GM12878 (cell line): ENCODE results near the gene MYBPC2. TPM values are rescaled to one million over a fixed set of nuclear protein-coding genes. Genes with fewer than 3 reads are reported as not detected.
A peak's percentile ranks its signal among the peaks of the same experiment; 100 is the strongest.

ENCODE experiments used
- ATAC-seq: fragments of 200-7000 bp; cut with Tn5 transposase; 3 replicates; pipeline ENCODE4 v1.9.1; 2020; ENCODE audit warnings: mild to moderate bottlenecking, moderate library complexity
- BruUV-seq: library from RNA; stranded (reverse); fragments of 400-500 nt; replicated peaks from 2 replicates; lab custom pipeline; 2021; lab: Mats Ljungman, UMichigan
- CTCF ChIA-PET: fragments of 300-600 bp; sonication (Branson Sonifier 250); formaldehyde crosslinking; extraction: SDS; loops from one replicate; lab custom pipeline; 2021; ENCODE audit warnings: inconsistent platforms; lab: Yijun Ruan, JAX
- POLR2A ChIA-PET: fragments of 350-600 bp; formaldehyde crosslinking; extraction: SDS; loops from one replicate; lab custom pipeline; 2021; ENCODE audit warnings: inconsistent platforms; lab: Charles Lee
- RAD21 ChIA-PET: fragments of 300-600 bp; sonication (Branson Sonifier 250); formaldehyde crosslinking; loops from one replicate; lab custom pipeline; 2023; ENCODE audit warnings: antibody characterized with exemption; ENCODE audit not compliant: unreplicated experiment; lab: Charles Lee
- SMC1A ChIA-PET: fragments of 300-600 bp; sonication (Branson Sonifier 250); formaldehyde crosslinking; loops from one replicate; lab custom pipeline; 2023; ENCODE audit not compliant: unreplicated experiment, uncharacterized antibody; lab: Charles Lee
- DNase-seq: peaks from one replicate; pipeline ENCODE4 v3.0.0-alpha.2; 2011; ENCODE audit warnings: low read depth, low spot score
- FAIRE-seq: peaks from 3 replicates; lab custom pipeline; 2011; peaks lifted over from hg19 to GRCh38; lab: Jason Lieb, UNC
- H2AFZ ChIP-seq: 2 replicates; pipeline ENCODE4 v1.6.0; 2011; ENCODE audit warnings: low read depth, low read length, control low read depth; ENCODE audit not compliant: control insufficient read depth
- H3K27ac ChIP-seq: 2 replicates; pipeline ENCODE4 v1.5.1; 2011; ENCODE audit warnings: control low read depth; ENCODE audit not compliant: control insufficient read depth, insufficient read depth
- H3K27me3 ChIP-seq, 2 experiments: replicated peaks in 1 of 2; 2 replicates each; pipeline versions ENCODE4 v1.6.0 to v1.6.1; 2011; ENCODE audit warnings: low read length in 1 of 2; ENCODE audit not compliant: control insufficient read depth in 2 of 2, insufficient read depth in 2 of 2
- H3K36me3 ChIP-seq, 2 experiments: 2 replicates each; pipeline ENCODE4 v1.5.1; 2011; ENCODE audit warnings: low read length in 1 of 2; ENCODE audit not compliant: control insufficient read depth in 2 of 2, insufficient read depth in 2 of 2
- H3K4me1 ChIP-seq: 2 replicates; pipeline ENCODE4 v1.6.1; 2011; ENCODE audit warnings: mild to moderate bottlenecking, low read length, moderate library complexity, mixed read lengths; ENCODE audit not compliant: control insufficient read depth, insufficient read depth
- H3K4me2 ChIP-seq: 2 replicates; pipeline ENCODE4 v1.6.0; 2011; ENCODE audit warnings: control low read depth; ENCODE audit not compliant: control insufficient read depth, insufficient read depth
- H3K4me3 ChIP-seq: fragments of 200-600 bp; sonication (generic); 2 replicates; pipeline ENCODE4 v1.5.1; 2016
- H3K79me2 ChIP-seq: 2 replicates; pipeline ENCODE4 v1.6.0; 2011; ENCODE audit warnings: low read length; ENCODE audit not compliant: control insufficient read depth, insufficient read depth
- H3K9ac ChIP-seq: 2 replicates; pipeline ENCODE4 v1.8.0; 2011; ENCODE audit warnings: low read length, control low read depth, mixed read lengths; ENCODE audit not compliant: control insufficient read depth, insufficient read depth
- H3K9me3 ChIP-seq: replicated peaks from 3 replicates; pipeline ENCODE4 v1.5.1; 2011; ENCODE audit warnings: mild to moderate bottlenecking, low read length; ENCODE audit not compliant: control insufficient read depth, insufficient read depth
- H4K20me1 ChIP-seq: 2 replicates; pipeline ENCODE4 v1.6.0; 2011; ENCODE audit not compliant: control insufficient read depth, insufficient read depth
- ASH2L ChIP-seq: fragments of 300-600, 200-600 bp; sonication (generic); IDR thresholded peaks from 2 replicates; pipeline ENCODE4 v1.6.1; 2017; ENCODE audit warnings: low read depth, mild to moderate bottlenecking, borderline replicate concordance
- ATF2 ChIP-seq: IDR thresholded peaks from 2 replicates; pipeline ENCODE4 v1.6.1; 2012; ENCODE audit warnings: low read length, inconsistent platforms
- ATF7 ChIP-seq: fragments of 450-650 bp; IDR thresholded peaks from 2 replicates; pipeline ENCODE4 v1.6.1; 2016; ENCODE audit warnings: low read depth, mild to moderate bottlenecking
- BCLAF1 ChIP-seq: fragments of 450-650 bp; IDR thresholded peaks from 2 replicates; pipeline ENCODE4 v1.6.1; 2017; ENCODE audit warnings: antibody characterized with exemption, mild to moderate bottlenecking, moderate library complexity
- CBFB ChIP-seq: IDR thresholded peaks from 2 replicates; pipeline ENCODE4 v1.6.1; 2016; ENCODE audit warnings: antibody characterized with exemption, low read depth
- ESRRA ChIP-seq: IDR thresholded peaks from 2 replicates; pipeline ENCODE4 v1.6.1; 2012; ENCODE audit warnings: mild to moderate bottlenecking, low read length, improper control_type of control experiment
- HDAC2 ChIP-seq: fragments of 200-600 bp; sonication (generic); IDR thresholded peaks from 2 replicates; pipeline ENCODE4 v1.6.1; 2017
- MEF2A ChIP-seq: IDR thresholded peaks from 2 replicates; pipeline ENCODE4 v1.6.1; 2011; ENCODE audit warnings: low read depth, mild to moderate bottlenecking, low read length, moderate library complexity; ENCODE audit not compliant: insufficient read depth
- MTA2 ChIP-seq: fragments of 450-650 bp; IDR thresholded peaks from 2 replicates; pipeline ENCODE4 v1.6.1; 2016; ENCODE audit warnings: low read depth, mild to moderate bottlenecking, moderate library complexity
- MYC ChIP-seq: IDR thresholded peaks from 2 replicates; pipeline ENCODE4 v1.6.1; 2011; ENCODE audit warnings: mild to moderate bottlenecking, low read length, moderate library complexity, inconsistent platforms; ENCODE audit not compliant: insufficient read depth, insufficient replicate concordance, insufficient read length, severe bottlenecking
- NBN ChIP-seq: fragments of 450-650 bp; IDR thresholded peaks from 2 replicates; pipeline ENCODE4 v1.6.1; 2016
- NFIC ChIP-seq: IDR thresholded peaks from 2 replicates; pipeline ENCODE4 v1.6.1; 2012; ENCODE audit warnings: low read depth, mild to moderate bottlenecking, inconsistent platforms, low read length, moderate library complexity
- NFXL1 ChIP-seq: fragments of 450-650 bp; IDR thresholded peaks from 2 replicates; pipeline ENCODE4 v1.6.1; 2017; ENCODE audit warnings: antibody characterized with exemption, mild to moderate bottlenecking, borderline replicate concordance
- NR2F1 ChIP-seq: fragments of 450-650 bp; conservative IDR thresholded peaks from 2 replicates; pipeline ENCODE4 v1.6.1; 2017; ENCODE audit warnings: mild to moderate bottlenecking
- NRF1 ChIP-seq: conservative IDR thresholded peaks from 2 replicates; pipeline ENCODE4 v1.6.1; 2011; ENCODE audit warnings: mild to moderate bottlenecking, low read depth, low read length, improper control_type of control experiment
- PML ChIP-seq: IDR thresholded peaks from 2 replicates; pipeline ENCODE4 v1.6.1; 2012; ENCODE audit warnings: low read length, inconsistent platforms
- RELA ChIP-seq: fragments of 450-650 bp; IDR thresholded peaks from 2 replicates; pipeline ENCODE4 v1.8.0; 2014; ENCODE audit warnings: borderline replicate concordance; ENCODE audit not compliant: partially characterized antibody
- SMAD5 ChIP-seq: IDR thresholded peaks from 2 replicates; pipeline ENCODE4 v1.6.1; 2016; ENCODE audit warnings: antibody characterized with exemption, low read depth
- ZNF207 ChIP-seq: fragments of 450-650 bp; IDR thresholded peaks from 2 replicates; pipeline ENCODE4 v1.6.1; 2014; ENCODE audit warnings: antibody characterized with exemption, mild to moderate bottlenecking, borderline replicate concordance
- ZSCAN29 ChIP-seq: fragments of 450-650 bp; IDR thresholded peaks from 2 replicates; pipeline ENCODE4 v1.6.1; 2017; ENCODE audit warnings: mild to moderate bottlenecking, moderate library complexity
- WGBS: methylation state at CpG from one replicate; pipeline ENCODE4 v1.1.6; 2016; ENCODE audit warnings: low lambda C conversion rate; ENCODE audit not compliant: insufficient replicate concordance, insufficient coverage; ENCODE audit errors: missing lambda C conversion rate; 5-methylcytosine and 5-hydroxymethylcytosine counted together
- in situ Hi-C: fragments of 300-500 bp; cut with MboI; formaldehyde crosslinking; loops from 9 replicates; pipeline ENCODE4 v1.14.3; 2018; ENCODE audit warnings: mixed read lengths
- intact Hi-C: fragments of 100-400 bp; cut with micrococcal nuclease; formaldehyde crosslinking; loops from one replicate; pipeline ENCODE4 v1.14.2; 2022; ENCODE audit not compliant: unreplicated experiment
- polyA plus RNA-seq, 11 experiments: library from polyadenylated mRNA; depleted of rRNA in 4 of 11; unstranded in 6 of 11; stranded (reverse) in 5 of 11; fragments of >200 nt; fragmentation: Nextera tagmentation in 4 of 11; fragmentation: Illumina TruSeq in 1 of 11; extraction: Ambion mirVana in 4 of 11; extraction: Trizol in 1 of 11; gene quantifications; 1 replicate in 1 of 11; 2 replicates in 10 of 11; pipeline versions ENCODE4 v1.2.1 to v1.2.3, GENCODE V29; 2011 to 2016; ENCODE audit warnings: inconsistent platforms in 2 of 11, missing spikeins in 2 of 11, low read depth in 1 of 11
- total RNA-seq, 4 experiments: library from RNA; depleted of rRNA in 3 of 4; stranded (reverse); fragments of >200 nt in 3 of 4; fragmentation: Illumina TruSeq in 1 of 4; extraction: Trizol in 1 of 4; gene quantifications; 2 replicates each; pipeline versions ENCODE4 v1.2.1 to v1.2.3, GENCODE V29; 2013 to 2021

The MYBPC2 gene
- total and polyA plus RNA-seq, 10 of the 15 experiments (the other 5 are each of a cell fraction or from before 2014, with no cell fraction given), result 0.09 to 2.6 (median 0.61) TPM

- DNase-seq (no peak), FAIRE-seq (no peak), ATAC-seq (peak; percentile 36)
- peaks cover 3 to 6% of the 10 kb centered on the region in 2 experiments; a peak in 3 of 4 replicates for H3K36me3 ChIP-seq
- H3K4me1 ChIP-seq, result peaks cover 44% of the 10 kb centered on the region
- in situ Hi-C loops (no loop called here), intact Hi-C loops (loop anchor here (2.0 kb wide), 3 partner anchors 14 to 50 kb away; partner anchors contain the start of gene MYBPC2)
- H3K9ac ChIP-seq, result peak within 1 kb of the TSS; percentile 60
- H3K27me3 ChIP-seq, result no peaks in the 10 kb centered on the region
- ChIA-PET POLR2A (interaction anchor here (0.6 to 4.8 kb wide), 17 partner anchors 11 to 528 kb away, joined by 3 to 26 read pairs (median 3); partner anchors contain the start of genes NR1H2 and POLD1), RAD21 (interaction anchor here (0.8 to 2.7 kb wide), 7 partner anchors 12 to 77 kb away, joined by 3 to 14 read pairs (median 4); partner anchors contain the start of genes NAPSA and POLD1), SMC1A (interaction anchor here (0.8 kb wide), 1 partner anchor 42 kb away, joined by 4 read pairs; no protein-coding TSS in a partner anchor), CTCF (interaction anchor here (0.6 to 4.2 kb wide), 5 partner anchors 10 to 138 kb away, joined by 3 to 28 read pairs (median 3); no protein-coding TSS in a partner anchor)
- no peaks in the 10 kb centered on the region for H3K9me3 ChIP-seq
- peak within 1 kb of the TSS; percentile 78 for H3K4me3 ChIP-seq
- H2AFZ ChIP-seq, result peak within 1 kb of the TSS; percentile 31
- H4K20me1 ChIP-seq, result peaks cover 2% of the 10 kb centered on the region
- peak within 1 kb of the TSS; percentile 79 for H3K27ac ChIP-seq
- H3K4me2 ChIP-seq, result peak within 1 kb of the TSS; percentile 61
- H3K79me2 ChIP-seq, result peaks cover 33% of the 10 kb centered on the region
- no TSS peak for BruUV-seq
- WGBS, result 1% methylated on average over 29 of the region's 34 CpGs
- TF ChIP-seq ZSCAN29 (no peak), ATF2 (no peak), ZNF207 (no peak), NFXL1 (no peak), NR2F1 (peak; percentile 91), HDAC2 (no peak), ATF7 (peak; percentile 58), MYC (no peak), ASH2L (no peak), NFIC (no peak; the same call in 1 of the 2 replicates), SMAD5 (peak; percentile 57; the same call in 1 of the 2 replicates), RELA (peak; percentile 44), ESRRA (no peak), NBN (peak; percentile 40), PML (peak; percentile 47; the same call in 1 of the 2 replicates), BCLAF1 (no peak), NRF1 (no peak), CBFB (peak; percentile 74; the same call in 1 of the 2 replicates), MEF2A (peak; percentile 63; the same call in 1 of the 2 replicates), MTA2 (no peak; the same call in 1 of the 2 replicates)
These were observed 14.3 kb upstream of the MYBPC2 start, which contains the start of gene SPIB for GRCh38 chr19:50418176-50419021. SPIB (plus strand) TSS chr19:50418938; CDS start chr19:50418963, 25 bp downstream.
